Caki2 (cell line): ENCODE data around the gene ZMYM1. TPM values are rescaled to one million over a fixed set of nuclear protein-coding genes. Genes with fewer than 3 reads are reported as not detected.
"Not testable (repeated sequence)": the region's sequence is repeated elsewhere in the genome, so short reads cannot be mapped to it uniquely, and the experiment has no call there.

Source experiments
- DNase-seq: peaks from one replicate; pipeline ENCODE4 v3.0.0-alpha.2; 2015; ENCODE audit warnings: low read depth
- in situ Hi-C: cut with HindIII; loops from 2 replicates; pipeline ENCODE4 v1.10.0; 2016; ENCODE audit warnings: low sequenced_read_pairs, low pct_unique_long_range_greater_than_20kb, mixed read lengths
- total RNA-seq: library from RNA; depleted of rRNA; stranded (reverse); fragments of >200 nt; shearing (Covaris generic); gene quantifications from 2 replicates; pipeline ENCODE4 v1.2.3, GENCODE V29; 2014; ENCODE audit warnings: low replicate concordance

ZMYM1 gene
- total RNA-seq, 1 experiment from 2014 or later = 19.4 TPM

DNA sequence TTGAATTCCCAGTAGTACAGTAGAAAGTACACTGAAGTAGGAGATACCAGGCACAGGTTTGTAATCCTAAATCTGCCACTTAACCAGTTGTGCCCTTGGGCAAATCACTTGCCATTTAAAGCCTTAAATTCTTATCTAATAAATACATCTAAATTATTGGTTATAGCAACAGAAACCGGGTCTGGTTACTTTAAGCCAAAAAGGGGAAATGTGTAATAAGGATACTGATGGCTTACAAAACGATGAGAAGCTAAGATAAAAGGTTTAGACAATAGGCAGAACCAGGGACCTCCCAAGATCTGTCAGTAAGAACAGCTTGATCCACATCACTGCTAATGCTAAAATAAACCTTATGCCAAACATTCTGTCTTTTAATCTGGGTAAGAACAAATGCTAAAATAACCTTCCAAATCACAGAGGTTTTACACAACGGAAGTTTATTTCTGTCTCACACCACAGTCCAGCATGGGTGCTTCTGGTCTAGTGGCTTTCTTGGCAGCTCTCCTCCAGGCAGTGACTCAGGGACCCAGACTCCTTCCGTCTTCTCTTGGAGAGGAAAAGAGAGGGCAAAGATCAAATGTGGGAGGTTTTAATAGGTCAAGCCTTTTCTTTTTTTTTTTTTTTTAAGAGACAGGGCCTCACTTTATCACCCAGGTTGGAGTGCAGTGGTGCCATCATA, 16.5 kb upstream of the ZMYM1 start:
- in situ Hi-C loops = no loop called here
- DNase-seq = peak; percentile 43

DNA sequence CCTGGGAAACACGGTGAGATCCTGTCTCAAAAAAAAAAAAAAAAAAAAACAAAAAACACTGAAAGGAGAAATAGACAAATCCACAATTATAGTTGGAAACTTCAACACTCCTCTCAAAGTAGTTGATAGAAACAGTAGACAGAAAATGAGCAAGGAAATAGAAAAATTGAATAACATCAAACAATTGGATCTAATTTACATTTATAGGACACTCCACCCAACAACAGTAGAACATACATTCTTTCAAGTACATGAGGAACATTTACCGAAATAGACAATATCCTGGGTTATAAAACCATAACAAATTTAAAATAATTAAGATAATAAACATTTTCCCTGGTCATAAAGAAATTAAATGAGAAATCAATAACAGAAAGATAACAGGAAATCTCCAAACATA, 14.9 kb upstream of the ZMYM1 start:
- DNase-seq = no peak
- in situ Hi-C loops = no loop called here

DNA sequence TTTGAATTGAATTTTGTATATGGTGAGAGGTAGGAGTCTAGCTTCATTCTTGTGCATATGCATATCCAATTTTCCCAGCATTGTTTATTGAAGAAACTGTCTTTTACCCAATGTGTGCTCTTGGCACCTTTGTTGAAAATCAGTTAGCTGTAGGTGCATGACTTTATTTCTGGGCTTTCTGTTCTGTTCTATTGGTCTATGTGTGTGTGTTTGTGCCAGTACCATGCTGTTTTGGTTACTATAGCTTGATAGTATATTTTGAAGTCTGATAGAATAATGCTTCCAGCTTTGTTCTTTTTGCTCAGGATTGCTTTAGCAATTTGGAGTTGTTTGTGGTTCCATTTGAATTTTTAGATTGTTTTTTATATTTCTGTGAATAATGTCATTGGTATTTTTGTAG, 9.4 kb upstream of the ZMYM1 start:
- in situ Hi-C loops = no loop called here
- no peak for DNase-seq

DNA sequence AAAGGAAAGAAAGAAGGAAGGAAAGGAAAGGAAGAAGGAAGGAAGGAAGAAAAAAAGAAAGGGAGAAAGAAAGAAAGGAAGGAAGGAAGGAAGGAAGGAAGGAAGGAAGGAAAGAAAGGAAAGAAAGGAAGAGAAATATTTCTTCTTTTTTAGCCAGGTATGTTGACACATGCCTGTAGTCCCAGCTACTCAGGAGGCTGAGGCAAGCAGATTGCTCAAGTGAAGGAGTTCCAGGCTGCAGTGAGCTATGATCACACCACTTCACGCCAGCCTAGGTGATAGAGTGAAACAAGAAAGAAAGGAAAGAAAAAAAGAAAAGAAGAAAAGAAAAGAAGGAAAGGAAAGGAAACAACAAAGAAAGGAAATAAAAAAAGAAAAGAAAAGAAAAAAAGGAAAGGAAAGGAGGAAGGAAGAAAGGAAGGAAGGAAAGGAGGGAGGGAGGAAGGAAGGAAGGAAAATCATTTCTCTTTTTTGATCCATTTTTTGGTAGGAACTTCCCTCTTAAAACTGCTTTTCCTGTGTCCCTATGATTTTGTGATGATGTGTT, 5.8 kb upstream of the ZMYM1 start:
- DNase-seq = no peak
- in situ Hi-C loops = no loop called here

DNA sequence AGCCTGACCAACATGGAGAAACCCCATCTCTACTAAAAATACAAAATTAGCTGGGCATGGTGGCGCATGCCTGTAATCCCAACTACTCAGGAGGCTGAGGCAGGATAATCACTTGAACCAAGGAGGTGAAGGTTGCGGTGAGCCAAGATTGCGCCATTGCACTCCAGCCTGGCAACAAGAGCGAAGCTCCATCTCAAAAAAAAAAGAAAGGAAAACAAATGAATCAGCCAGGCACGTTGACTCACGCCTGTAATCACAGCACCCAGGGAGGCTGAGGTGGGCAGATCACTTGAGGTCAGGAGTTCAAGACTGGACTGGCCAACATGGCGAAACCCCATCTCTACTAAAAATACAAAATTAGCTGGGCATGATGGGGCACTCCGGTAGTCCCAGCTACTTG, 2.8 kb upstream of the ZMYM1 start:
- peak; percentile 26 for DNase-seq
- in situ Hi-C loops = not testable (repeated sequence)

DNA sequence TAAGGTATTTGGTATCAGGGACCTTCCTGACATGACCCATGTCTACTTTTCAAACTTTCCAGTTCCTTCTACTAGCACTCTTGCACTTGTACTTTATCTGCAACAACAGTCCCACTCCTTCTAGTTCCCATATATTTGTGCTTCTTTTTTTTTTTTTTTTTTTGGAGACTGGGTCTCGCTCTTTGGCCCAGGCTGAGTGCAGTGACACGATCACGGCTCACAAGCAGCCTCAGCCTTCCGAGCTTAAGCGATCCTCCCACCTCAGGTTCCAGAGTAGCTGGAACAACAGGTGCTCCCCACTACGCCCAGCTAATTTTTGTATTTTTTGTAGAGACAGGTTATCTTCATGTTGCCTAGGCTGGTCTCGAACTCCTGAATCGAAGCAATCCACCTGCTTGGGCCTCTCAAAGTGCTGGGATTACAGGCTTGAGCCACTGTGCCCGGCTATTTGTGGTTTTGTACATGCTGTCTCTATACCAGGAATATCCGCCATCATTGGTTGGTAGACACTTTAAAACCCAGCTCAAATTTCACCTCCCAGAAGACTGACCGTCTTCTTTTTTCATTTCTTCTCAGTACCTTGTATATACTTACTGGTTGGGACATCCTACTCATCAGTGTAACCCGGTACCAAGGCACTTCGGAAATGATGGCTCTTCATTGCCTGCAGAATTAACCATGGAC, 1.1 kb downstream of the ZMYM1 start:
- in situ Hi-C loops = no loop called here

DNA sequence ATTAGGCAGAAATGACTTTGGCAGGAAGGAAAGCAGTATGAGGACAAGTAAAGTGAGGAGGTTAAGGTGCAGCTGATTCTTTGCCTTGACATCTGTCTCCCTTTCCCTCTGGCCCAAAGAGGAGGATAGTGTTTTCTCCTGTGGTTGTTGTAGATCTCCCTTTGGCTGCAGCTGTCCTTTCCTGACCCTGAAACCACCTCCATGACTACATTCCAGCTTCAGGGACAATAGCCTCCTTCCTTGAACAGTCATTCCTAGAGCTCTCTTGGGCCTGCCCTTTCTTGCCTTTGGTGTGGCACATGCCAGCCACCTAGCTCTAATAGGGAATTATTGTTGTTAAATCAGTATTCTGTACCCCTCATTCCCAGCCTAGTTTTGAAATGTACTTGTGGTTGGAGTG, 6.2 kb downstream of the ZMYM1 start:
- DNase-seq = peak; percentile 51
- in situ Hi-C loops = no loop called here

More for the DNA sequence above, 1.1 kb downstream of the ZMYM1 start:
- no peak for DNase-seq

DNA sequence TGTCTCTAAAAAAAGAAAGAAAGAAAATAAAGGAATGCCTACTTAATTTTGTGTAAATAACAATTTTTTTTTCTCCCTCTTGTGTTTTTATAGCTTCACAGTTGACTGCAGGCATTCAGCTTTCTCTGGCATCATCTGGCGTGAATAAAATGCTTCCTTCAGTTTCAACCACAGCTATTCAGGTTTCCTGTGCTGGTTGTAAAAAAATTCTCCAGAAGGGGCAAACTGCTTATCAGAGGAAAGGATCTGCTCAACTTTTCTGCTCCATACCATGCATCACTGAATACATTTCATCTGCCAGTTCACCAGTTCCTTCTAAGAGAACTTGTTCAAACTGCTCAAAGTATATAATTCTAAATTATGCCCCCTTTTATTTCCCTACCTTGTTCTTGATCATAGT, 18.0 kb downstream of the ZMYM1 start:
- in situ Hi-C loops = no loop called here
- DNase-seq = peak; percentile 51

DNA sequence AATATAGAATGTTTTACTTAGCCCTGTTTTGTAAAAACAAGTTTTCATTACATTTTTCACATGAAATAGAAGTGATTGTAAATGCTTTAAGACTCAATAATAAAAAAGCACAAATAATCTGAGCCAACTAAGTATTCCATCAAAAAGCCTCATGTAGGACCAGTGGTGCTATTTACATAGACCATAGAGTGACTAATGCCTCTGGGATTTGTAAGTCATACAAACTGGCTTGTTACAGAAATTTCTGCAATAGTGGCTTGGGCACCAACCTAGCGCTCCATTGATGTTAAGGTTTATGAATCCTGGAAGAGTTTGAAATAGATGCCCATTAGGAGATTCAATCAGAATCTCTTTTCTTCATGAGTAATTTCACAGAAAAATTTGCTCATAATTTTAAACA, 31.9 kb downstream of the ZMYM1 start:
- in situ Hi-C loops = no loop called here
- no peak for DNase-seq

DNA sequence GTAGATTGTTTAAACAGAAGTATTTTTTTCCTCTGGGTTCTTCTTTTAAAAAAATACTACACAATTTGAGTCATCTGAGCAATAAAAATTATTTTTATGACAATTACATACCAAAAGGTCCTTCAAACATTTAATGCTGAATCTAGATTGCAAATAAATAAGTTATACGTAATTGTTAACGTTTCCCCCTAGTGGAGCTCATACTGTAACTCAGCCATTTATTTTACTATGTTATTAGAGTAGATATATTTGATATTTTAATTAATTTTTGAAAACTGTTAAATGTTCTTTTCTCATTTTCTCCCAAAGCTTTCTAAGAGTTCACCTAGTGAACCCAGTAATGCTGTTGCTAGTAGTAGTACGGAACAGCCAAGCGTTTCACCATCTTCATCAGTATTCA, 33.5 kb downstream of the ZMYM1 start:
- in situ Hi-C loops = no loop called here
- DNase-seq = no peak

DNA sequence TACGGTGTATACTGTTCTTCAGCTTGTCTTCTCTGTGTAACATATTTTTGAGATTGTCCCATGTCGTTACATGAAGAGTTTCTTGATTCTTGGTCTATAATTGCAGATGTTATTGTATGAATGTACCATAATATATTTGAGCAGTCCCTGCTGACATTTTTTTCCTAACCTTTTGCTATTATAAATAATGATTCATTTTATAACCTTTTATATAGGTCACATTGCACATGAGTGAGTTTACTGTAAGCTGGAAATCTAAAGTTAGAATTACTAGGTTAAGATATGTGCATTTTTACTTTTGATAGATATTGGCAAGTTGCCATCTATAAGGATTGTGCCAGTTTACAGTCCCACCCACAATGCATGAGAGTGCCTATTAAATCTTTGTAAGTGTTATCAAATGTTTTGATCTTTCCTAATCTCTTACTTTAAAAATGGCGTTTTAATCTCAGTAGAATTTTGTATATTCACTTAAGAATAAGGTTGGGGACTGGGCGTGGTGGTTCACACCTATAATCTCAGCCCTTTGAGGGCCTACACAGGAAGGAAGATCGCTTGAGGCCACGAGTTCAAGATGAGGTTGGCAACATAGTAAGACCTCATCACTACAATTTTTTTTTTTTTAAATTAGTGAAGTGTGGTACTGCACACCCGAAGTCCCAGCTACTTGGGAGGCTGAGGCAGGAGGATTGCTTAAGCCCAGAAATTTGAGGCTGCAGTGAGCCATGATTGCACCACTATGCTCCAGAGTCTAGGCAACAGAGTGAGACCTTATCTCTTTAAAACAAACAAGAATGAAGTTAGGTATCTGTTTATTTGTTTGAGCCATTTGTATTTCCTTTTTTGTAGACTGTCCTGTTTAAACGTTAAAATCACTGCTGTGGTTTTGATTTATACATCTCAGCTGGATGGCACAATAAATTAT, 36.5 kb downstream of the ZMYM1 start:
- in situ Hi-C loops = no loop called here
- DNase-seq = no peak

DNA sequence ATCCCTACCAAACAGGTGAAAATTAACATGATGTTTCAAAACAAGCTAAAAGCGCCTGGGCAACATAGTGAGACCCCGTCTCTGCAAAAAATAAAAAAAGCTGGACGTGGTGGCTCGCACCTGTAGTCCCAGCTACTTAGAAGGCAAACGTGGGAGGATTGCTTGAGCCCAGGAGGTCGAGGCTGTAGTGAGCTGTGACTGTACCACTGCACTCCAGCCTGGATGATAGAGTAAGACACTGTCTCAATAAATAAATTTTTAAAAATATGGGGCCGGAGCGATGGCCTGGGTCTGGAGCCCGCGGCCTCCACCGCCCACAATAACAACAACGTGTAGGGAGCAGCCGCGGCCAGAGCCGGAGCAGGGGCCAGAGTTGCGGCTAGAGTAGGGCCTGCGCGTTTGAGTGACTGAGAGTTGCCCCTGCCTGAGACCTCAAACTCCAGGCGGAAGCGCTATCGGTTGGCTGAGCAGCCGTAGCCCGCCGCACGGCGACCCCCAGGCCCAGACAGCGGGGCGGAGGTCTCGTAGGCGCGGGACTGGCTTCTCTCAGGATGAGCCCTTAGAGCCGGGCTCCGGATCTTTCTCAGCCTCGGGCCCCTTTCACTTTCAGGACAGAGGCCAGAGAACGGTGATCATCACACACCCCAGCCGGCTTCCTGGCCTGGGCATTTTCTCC, 41.4 kb downstream of the ZMYM1 start:
- in situ Hi-C loops = no loop called here

DNA sequence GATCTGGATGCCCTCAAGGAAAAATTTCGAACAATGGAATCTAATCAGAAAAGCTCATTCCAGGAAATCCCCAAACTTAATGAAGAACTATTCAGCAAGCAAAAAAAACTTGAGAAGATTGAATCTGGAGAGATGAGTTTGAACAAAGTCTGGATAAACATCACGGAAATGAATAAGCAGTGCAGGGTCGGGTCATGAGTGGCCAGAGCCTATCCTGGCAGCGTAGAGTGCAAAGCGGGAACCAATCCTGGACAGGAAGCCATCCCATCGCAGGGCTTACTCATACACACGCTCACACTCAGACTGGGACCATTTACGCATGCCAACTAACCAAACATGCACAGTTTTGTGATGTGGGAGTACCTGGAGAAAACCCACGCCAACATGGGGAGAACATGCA, 43.1 kb downstream of the ZMYM1 start:
- DNase-seq = no peak
- in situ Hi-C loops = no loop called here

More for the DNA sequence above, 41.4 kb downstream of the ZMYM1 start:
- DNase-seq = no peak

DNA sequence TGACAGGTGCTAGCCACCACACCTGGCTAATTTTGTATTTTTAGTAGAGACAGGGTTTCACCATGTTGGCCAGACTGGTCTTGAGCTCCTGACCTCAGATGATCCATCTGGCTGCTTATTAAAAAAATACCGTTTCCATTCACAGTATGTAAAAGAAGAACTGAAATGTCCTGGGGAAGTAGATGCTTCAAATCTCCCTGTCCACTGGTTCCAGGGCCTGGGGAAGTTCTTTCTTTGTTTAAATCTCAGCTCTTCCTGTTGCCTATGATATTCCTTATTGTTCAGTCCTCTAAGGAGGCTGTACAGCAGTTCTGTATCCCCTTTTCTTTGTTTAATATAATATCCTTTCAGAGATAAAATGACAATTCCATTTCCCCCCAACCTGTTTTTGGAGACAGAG, 47.4 kb downstream of the ZMYM1 start:
- in situ Hi-C loops = no loop called here
- no peak for DNase-seq

DNA sequence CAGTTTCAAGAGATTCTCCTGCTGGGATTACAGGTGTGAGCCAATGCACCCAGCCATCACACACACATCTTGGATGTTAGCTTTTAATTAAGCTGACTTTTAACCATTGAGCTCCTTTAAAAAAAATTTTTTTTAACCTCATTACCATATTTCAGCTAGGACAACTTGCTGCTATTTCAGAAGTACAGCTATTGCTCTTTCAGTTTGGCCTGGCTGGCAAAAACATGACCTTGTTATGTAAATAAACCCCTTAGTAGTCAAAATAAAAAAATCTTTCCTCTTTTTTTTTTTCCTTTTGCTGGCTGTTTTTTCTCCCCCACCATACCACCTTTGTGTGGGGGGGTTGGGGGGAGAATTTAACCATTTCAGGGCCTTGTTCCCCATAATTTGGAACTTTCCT, 49.9 kb downstream of the ZMYM1 start:
- in situ Hi-C loops = no loop called here
- DNase-seq = no peak

DNA sequence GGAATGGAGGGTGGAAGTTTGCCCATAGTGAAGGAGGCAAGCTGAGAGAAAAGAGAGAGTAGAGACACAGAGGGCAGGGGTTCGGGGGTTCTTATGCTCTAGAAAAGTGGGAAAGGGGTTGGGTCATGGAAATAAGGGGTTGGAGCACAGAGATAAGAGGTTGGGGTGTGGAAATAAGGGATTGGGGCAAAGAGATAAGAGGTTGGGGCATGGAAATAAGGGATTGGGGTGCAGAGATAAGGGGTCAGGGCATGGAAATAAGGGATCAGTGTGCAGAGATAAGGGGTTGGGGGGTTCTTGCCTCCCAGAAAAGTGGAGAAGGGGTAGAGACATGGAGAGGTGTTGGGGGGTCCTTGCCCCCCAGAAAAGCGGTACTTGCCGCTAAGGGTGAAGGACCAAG, 57.6 kb downstream of the ZMYM1 start:
- in situ Hi-C loops = no loop called here

DNA sequence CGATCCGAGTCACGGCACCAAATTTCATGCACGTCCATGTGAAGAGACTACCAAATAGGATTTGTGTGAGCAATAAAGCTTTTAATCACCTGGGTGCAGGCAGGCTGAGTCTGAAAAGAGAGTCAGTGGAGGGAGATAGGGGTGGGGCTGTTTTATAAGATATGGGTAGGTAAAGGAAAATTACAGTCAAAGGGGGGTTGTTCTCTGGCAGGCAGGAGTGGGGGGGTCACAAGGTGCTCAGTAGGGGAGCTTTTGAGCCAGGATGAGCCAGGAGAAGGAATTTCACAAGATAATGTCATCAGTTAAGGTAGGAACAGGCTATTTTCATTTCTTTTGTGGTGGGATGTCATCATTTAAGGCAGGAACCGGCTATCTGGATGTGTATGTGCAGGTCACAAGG, 58.4 kb downstream of the ZMYM1 start:
- in situ Hi-C loops, DNase-seq: not testable (repeated sequence)

More for the DNA sequence above, 57.6 kb downstream of the ZMYM1 start:
- no peak for DNase-seq

DNA sequence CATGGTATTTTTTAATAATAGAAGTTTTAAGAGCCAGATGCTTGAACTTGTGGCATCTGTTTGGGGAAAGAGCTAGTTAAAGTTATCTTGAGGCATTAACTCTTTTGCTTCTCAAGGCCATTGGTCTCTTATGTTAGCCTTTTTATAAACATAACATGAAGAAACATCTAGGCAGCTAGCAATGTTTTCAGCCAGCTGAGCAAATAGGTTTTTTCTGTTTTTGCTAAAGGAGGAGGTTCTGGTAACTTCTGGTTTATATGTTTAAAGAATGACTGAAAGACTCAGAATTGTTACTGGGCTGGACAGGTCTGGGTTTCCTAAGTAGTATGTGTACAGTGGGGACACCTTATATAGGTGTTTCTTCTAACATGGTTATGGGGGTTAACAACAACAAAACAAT, 63.1 kb downstream of the ZMYM1 start:
- not testable (repeated sequence) for DNase-seq

More for the DNA sequence above, 63.1 kb downstream of the ZMYM1 start:
- in situ Hi-C loops = not testable (repeated sequence)
